ENCODE data around the gene VAPA. TPM values are rescaled to one million over a fixed set of nuclear protein-coding genes. Genes with fewer than 3 reads are reported as not detected.

Gene VAPA
- total and polyA plus RNA-seq, 9 of the 15 experiments (the other 6 are each of a cell fraction or from before 2014, with no cell fraction given) = 219 to 902 (median 526) TPM

- TF ChIP-seq ZKSCAN8 (CRISPR knock-in tag; IDR thresholded peaks at IDR 0.05) (no peak), HMG20A (CRISPR knock-in tag; conservative IDR thresholded peaks at IDR 0.05) (no peak), EP300 (IDR thresholded peaks at IDR 0.05; ENCODE audit: low read length) (peak; percentile 82), HMBOX1 (IDR thresholded peaks at IDR 0.05) (peak; percentile 97), ZBTB11 (CRISPR knock-in tag; IDR thresholded peaks at IDR 0.05) (peak in 1 of 3 experiments; percentile 50; a peak in 1 of 6 replicates), ZNF274 (IDR thresholded peaks at IDR 0.05; ENCODE audit: borderline replicate concordance, low read depth, low read length) (no peak), SMARCC2 (IDR thresholded peaks at IDR 0.05; ENCODE audit: low read depth) (peak; percentile 73; the same call in 1 of the 2 replicates), RFX5 (IDR thresholded peaks at IDR 0.05; ENCODE audit: low read depth, low read length) (0 out of 2 replicates have a peak, but pooled peaks have one; percentile 15), ZFP1 (CRISPR knock-in tag; IDR thresholded peaks at IDR 0.05) (no peak), ZFP30 (CRISPR knock-in tag; IDR thresholded peaks at IDR 0.05; ENCODE audit: borderline replicate concordance) (no peak), ZNF217 (CRISPR knock-in tag; IDR thresholded peaks at IDR 0.05) (no peak), MTA3 (IDR thresholded peaks at IDR 0.05; ENCODE audit: borderline replicate concordance) (peak; percentile 74; the same call in 1 of the 2 replicates)
- TF ChIP-seq, protein P1, sequence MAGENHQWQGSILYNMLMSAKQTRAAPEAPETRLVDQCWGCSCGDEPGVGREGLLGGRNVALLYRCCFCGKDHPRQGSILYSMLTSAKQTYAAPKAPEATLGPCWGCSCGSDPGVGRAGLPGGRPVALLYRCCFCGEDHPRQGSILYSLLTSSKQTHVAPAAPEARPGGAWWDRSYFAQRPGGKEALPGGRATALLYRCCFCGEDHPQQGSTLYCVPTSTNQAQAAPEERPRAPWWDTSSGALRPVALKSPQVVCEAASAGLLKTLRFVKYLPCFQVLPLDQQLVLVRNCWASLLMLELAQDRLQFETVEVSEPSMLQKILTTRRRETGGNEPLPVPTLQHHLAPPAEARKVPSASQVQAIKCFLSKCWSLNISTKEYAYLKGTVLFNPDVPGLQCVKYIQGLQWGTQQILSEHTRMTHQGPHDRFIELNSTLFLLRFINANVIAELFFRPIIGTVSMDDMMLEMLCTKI (IDR thresholded peaks at IDR 0.05; ENCODE audit: partially characterized antibody) = no peak
- TF ChIP-seq, protein P2, sequence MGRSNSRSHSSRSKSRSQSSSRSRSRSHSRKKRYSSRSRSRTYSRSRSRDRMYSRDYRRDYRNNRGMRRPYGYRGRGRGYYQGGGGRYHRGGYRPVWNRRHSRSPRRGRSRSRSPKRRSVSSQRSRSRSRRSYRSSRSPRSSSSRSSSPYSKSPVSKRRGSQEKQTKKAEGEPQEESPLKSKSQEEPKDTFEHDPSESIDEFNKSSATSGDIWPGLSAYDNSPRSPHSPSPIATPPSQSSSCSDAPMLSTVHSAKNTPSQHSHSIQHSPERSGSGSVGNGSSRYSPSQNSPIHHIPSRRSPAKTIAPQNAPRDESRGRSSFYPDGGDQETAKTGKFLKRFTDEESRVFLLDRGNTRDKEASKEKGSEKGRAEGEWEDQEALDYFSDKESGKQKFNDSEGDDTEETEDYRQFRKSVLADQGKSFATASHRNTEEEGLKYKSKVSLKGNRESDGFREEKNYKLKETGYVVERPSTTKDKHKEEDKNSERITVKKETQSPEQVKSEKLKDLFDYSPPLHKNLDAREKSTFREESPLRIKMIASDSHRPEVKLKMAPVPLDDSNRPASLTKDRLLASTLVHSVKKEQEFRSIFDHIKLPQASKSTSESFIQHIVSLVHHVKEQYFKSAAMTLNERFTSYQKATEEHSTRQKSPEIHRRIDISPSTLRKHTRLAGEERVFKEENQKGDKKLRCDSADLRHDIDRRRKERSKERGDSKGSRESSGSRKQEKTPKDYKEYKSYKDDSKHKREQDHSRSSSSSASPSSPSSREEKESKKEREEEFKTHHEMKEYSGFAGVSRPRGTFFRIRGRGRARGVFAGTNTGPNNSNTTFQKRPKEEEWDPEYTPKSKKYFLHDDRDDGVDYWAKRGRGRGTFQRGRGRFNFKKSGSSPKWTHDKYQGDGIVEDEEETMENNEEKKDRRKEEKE (IDR thresholded peaks at IDR 0.05; ENCODE audit: borderline replicate concordance in 1 of 2, control insufficient read depth in 1 of 2, low read depth in 2 of 2, low read length in 1 of 2) = peak in 1 of 2 experiments; percentile 86; a peak in 2 of 4 replicates
- TF ChIP-seq, protein P3, sequence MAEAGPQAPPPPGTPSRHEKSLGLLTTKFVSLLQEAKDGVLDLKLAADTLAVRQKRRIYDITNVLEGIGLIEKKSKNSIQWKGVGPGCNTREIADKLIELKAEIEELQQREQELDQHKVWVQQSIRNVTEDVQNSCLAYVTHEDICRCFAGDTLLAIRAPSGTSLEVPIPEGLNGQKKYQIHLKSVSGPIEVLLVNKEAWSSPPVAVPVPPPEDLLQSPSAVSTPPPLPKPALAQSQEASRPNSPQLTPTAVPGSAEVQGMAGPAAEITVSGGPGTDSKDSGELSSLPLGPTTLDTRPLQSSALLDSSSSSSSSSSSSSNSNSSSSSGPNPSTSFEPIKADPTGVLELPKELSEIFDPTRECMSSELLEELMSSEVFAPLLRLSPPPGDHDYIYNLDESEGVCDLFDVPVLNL (CRISPR knock-in tag; IDR thresholded peaks at IDR 0.05; ENCODE audit: low read depth) = no peak
These were observed 39.0 kb downstream of the VAPA start (continued) for GRCh38 chr18:9952633-9953416.
